Nephron progenitor cell (in vitro differentiated cells): ENCODE data around the gene NLN.
"Not testable (repeated sequence)": the region's sequence is repeated elsewhere in the genome, so short reads cannot be mapped to it uniquely, and the experiment has no call there.

Experiments used
- DNase-seq: peaks from one replicate; pipeline ENCODE4 v3.0.0; 2021
- H3K27ac Mint-ChIP-seq: 2 replicates; pipeline ENCODE4 v1.8.0; 2021; ENCODE audit warnings: mild to moderate bottlenecking, moderate library complexity, mixed read lengths
- H3K27me3 Mint-ChIP-seq: 2 replicates; pipeline ENCODE4 v1.8.0; 2021; ENCODE audit warnings: mild to moderate bottlenecking, low read depth, mixed read lengths; ENCODE audit not compliant: poor library complexity
- H3K36me3 Mint-ChIP-seq: 2 replicates; pipeline ENCODE4 v1.8.0; 2021; ENCODE audit warnings: low read depth, mixed read lengths
- H3K4me1 Mint-ChIP-seq: 2 replicates; pipeline ENCODE4 v1.8.0; 2021; ENCODE audit warnings: mixed read lengths
- H3K4me3 Mint-ChIP-seq: 2 replicates; pipeline ENCODE4 v1.8.0; 2021; ENCODE audit warnings: mild to moderate bottlenecking, moderate library complexity, mixed read lengths
- H3K9me3 Mint-ChIP-seq: 2 replicates; pipeline ENCODE4 v1.8.0; 2021; ENCODE audit warnings: mild to moderate bottlenecking, moderate library complexity, mixed read lengths
- CTCF ChIP-seq: fragments of 200-600 bp; sonication (generic); IDR thresholded peaks from 2 replicates; pipeline ENCODE4 v1.5.0; 2021; ENCODE audit warnings: antibody characterized with exemption

Gene NLN

GRCh38 chr5:65721720-65722574 is at the start of gene NLN, which contains the start of gene SGTB:
NLN (plus strand) TSS chr5:65722205; CDS start chr5:65722374, 169 bp downstream.
SGTB (minus strand) TSS chr5:65722109; CDS start chr5:65720807, 1,302 bp downstream.
- Mint-ChIP-seq H3K27ac (peak within 1 kb of the TSS; percentile 49), H3K4me3 (peak within 1 kb of the TSS; percentile 94), H3K27me3 (no peaks in the 10 kb centered on the region), H3K4me1 (peaks cover 26% of the 10 kb centered on the region), H3K9me3 (peaks cover 5% of the 10 kb centered on the region), H3K36me3 (peaks cover 29% of the 10 kb centered on the region)
- no peak for TF ChIP-seq CTCF
- peak; percentile 93 for DNase-seq

GRCh38 chr5:65672796-65673195 is 49.2 kb upstream of the NLN start:
- TF ChIP-seq CTCF: no peak
- no peak for DNase-seq
- Mint-ChIP-seq H3K27ac (no peak overlapping the region), H3K27me3 (no peaks in the 10 kb centered on the region), H3K9me3 (no peaks in the 10 kb centered on the region), H3K4me1 (no peaks in the 10 kb centered on the region), H3K4me3 (no peak overlapping the region), H3K36me3 (peaks cover 7% of the 10 kb centered on the region)

GRCh38 chr5:65674749-65675148 is 47.3 kb upstream of the NLN start:
- H3K9me3 Mint-ChIP-seq: no peaks in the 10 kb centered on the region
- no peak overlapping the region for H3K4me3 Mint-ChIP-seq
- peaks cover 24% of the 10 kb centered on the region for H3K36me3 Mint-ChIP-seq
- H3K27ac Mint-ChIP-seq: peak overlapping the region; percentile 8
- H3K27me3 Mint-ChIP-seq: no peaks in the 10 kb centered on the region
- no peaks in the 10 kb centered on the region for H3K4me1 Mint-ChIP-seq
- TF ChIP-seq CTCF: no peak
- no peak for DNase-seq

- not testable (repeated sequence) for H3K9me3 Mint-ChIP-seq, H3K27me3 Mint-ChIP-seq, DNase-seq, H3K4me1 Mint-ChIP-seq, H3K4me3 Mint-ChIP-seq
- peak overlapping the region; percentile 8 for H3K27ac Mint-ChIP-seq
- H3K36me3 Mint-ChIP-seq: peaks cover 32% of the 10 kb centered on the region
Observed at GRCh38 chr5:65676056-65676455, 45.9 kb upstream of the NLN start.

- Mint-ChIP-seq H3K27me3 (no peaks in the 10 kb centered on the region), H3K9me3 (no peaks in the 10 kb centered on the region), H3K27ac (peak overlapping the region; percentile 21), H3K36me3 (peaks cover 50% of the 10 kb centered on the region), H3K4me1 (peaks cover 4% of the 10 kb centered on the region), H3K4me3 (no peak overlapping the region)
- no peak for TF ChIP-seq CTCF
- DNase-seq: no peak
Observed at GRCh38 chr5:65682148-65682547, 39.9 kb upstream of the NLN start.

GRCh38 chr5:65693121-65693520 is 28.9 kb upstream of the NLN start:
- H3K4me3 Mint-ChIP-seq: no peak overlapping the region

More at GRCh38 chr5:65693121-65693520, 28.9 kb upstream of the NLN start:
- TF ChIP-seq CTCF: no peak
- no peak overlapping the region for H3K27ac Mint-ChIP-seq
- H3K9me3 Mint-ChIP-seq: no peaks in the 10 kb centered on the region
- H3K27me3 Mint-ChIP-seq: no peaks in the 10 kb centered on the region
- H3K36me3 Mint-ChIP-seq: peaks cover 15% of the 10 kb centered on the region
- no peaks in the 10 kb centered on the region for H3K4me1 Mint-ChIP-seq
- DNase-seq: no peak
